Vagina (tissue), 2 donors: ENCODE data around the gene OSBPL1A.

Experiments used
- CTCF ChIP-seq, 3 experiments: fragments of 450-650 bp in 2 of 3; fragments of 200-600 bp in 1 of 3; sonication (generic) in 1 of 3; IDR thresholded peaks; one replicate each; pipeline ENCODE4 v1.5.1; 2017 to 2019; ENCODE audit warnings: antibody characterized with exemption in 3 of 3, mild to moderate bottlenecking in 2 of 3, moderate library complexity in 2 of 3
- POLR2AphosphoS5 ChIP-seq, 2 donors: sonication (generic); formaldehyde crosslinking; IDR thresholded peaks; one replicate each; pipeline ENCODE4 v1.9.0; 2017; ENCODE audit warnings: antibody characterized with exemption in 2 of 2, mild to moderate bottlenecking in 2 of 2, low read depth in 1 of 2; ENCODE audit not compliant: insufficient read depth in 1 of 2

GRCh38 chr18:24121625-24122024, 276.0 kb downstream of the OSBPL1A start:
- TF ChIP-seq CTCF (IDR thresholded peaks at IDR 0.05) (no peak), POLR2AphosphoS5 (IDR thresholded peaks at IDR 0.05; ENCODE audit: insufficient read depth in 1 of 2, low read depth in 1 of 2) (no peak)
